OCI-LY7 (cell line): ENCODE measurements around the gene C4orf50. TPM values are rescaled to one million over a fixed set of nuclear protein-coding genes. Genes with fewer than 3 reads are reported as not detected.

ENCODE experiments used
- BruUV-seq: library from RNA; stranded (reverse); fragments of 400-500 nt; replicated peaks from 2 replicates; lab custom pipeline; 2021; lab: Mats Ljungman, UMichigan
- CTCF ChIA-PET: fragments of 300-600 bp; sonication (Branson Sonifier 250); formaldehyde crosslinking; loops from one replicate; lab custom pipeline; 2022; ENCODE audit warnings: antibody characterized with exemption; ENCODE audit not compliant: unreplicated experiment; lab: Charles Lee
- POLR2A ChIA-PET: fragments of 300-600 bp; sonication (Branson Sonifier 250); formaldehyde crosslinking; loops from one replicate; lab custom pipeline; 2022; ENCODE audit warnings: antibody characterized with exemption; lab: Charles Lee
- DNase-seq: peaks from one replicate; pipeline ENCODE4 v3.0.0-alpha.2; 2015; ENCODE audit warnings: low spot score
- H2AFZ ChIP-seq: fragments of 200-600 bp; sonication (generic), shearing (Covaris generic); 2 replicates; pipeline ENCODE4 v1.6.1; 2014; ENCODE audit warnings: mild to moderate bottlenecking, antibody characterized with exemption, low read length, moderate library complexity
- H3K27ac ChIP-seq: fragments of 200-600 bp; sonication (generic); 2 replicates; pipeline ENCODE4 v1.5.1; 2014; ENCODE audit warnings: mixed run types, low read depth, mild to moderate bottlenecking, moderate library complexity, low read length, inconsistent platforms; ENCODE audit not compliant: poor library complexity, severe bottlenecking
- H3K36me3 ChIP-seq: fragments of 200-600 bp; sonication (generic); 2 replicates; pipeline ENCODE4 v1.6.1; 2014; ENCODE audit warnings: mild to moderate bottlenecking, antibody characterized with exemption, low read length, moderate library complexity, mixed read lengths; ENCODE audit not compliant: insufficient read depth
- H3K4me1 ChIP-seq: fragments of 200-600 bp; sonication (generic); 2 replicates; pipeline ENCODE4 v1.5.1; 2014; ENCODE audit warnings: mild to moderate bottlenecking, low read length; ENCODE audit not compliant: insufficient read depth, poor library complexity, severe bottlenecking
- H3K4me2 ChIP-seq: fragments of 200-600 bp; sonication (generic); 2 replicates; pipeline ENCODE4 v1.6.1; 2014; ENCODE audit warnings: mild to moderate bottlenecking, low read length
- H3K4me3 ChIP-seq: fragments of 200-600 bp; sonication (generic); 2 replicates; pipeline ENCODE4 v1.5.1; 2014; ENCODE audit warnings: mild to moderate bottlenecking, low read depth, low read length; ENCODE audit not compliant: poor library complexity, severe bottlenecking
- H3K79me2 ChIP-seq: fragments of 200-600 bp; sonication (generic); 2 replicates; pipeline ENCODE4 v1.6.1; 2016; ENCODE audit warnings: low read depth, mild to moderate bottlenecking, low read length, moderate library complexity, mixed read lengths; ENCODE audit not compliant: insufficient read depth
- H3K9me2 ChIP-seq: fragments of 200-600 bp; sonication (generic); 2 replicates; pipeline ENCODE4 v1.6.1; 2016; ENCODE audit warnings: mild to moderate bottlenecking, low read length, mixed read lengths; ENCODE audit not compliant: insufficient read depth
- H3K9me3 ChIP-seq: fragments of 200-600 bp; sonication (generic); 2 replicates; pipeline ENCODE4 v1.6.1; 2014; ENCODE audit warnings: mild to moderate bottlenecking, mixed run types, low read length, mixed read lengths
- H4K20me1 ChIP-seq: fragments of 200-600 bp; sonication (generic); 2 replicates; pipeline ENCODE4 v1.6.1; 2014; ENCODE audit warnings: mild to moderate bottlenecking, antibody characterized with exemption, low read length, moderate library complexity, mixed read lengths; ENCODE audit not compliant: insufficient read depth
- EZH2phosphoT487 ChIP-seq: fragments of 200-600 bp; sonication (generic); IDR thresholded peaks from 2 replicates; pipeline ENCODE4 v1.6.1; 2018; ENCODE audit warnings: low read depth, borderline replicate concordance, mild to moderate bottlenecking, mixed run types, antibody characterized with exemption, low read length, moderate library complexity, mixed read lengths
- intact Hi-C: fragments of 100-400 bp; cut with micrococcal nuclease; formaldehyde crosslinking; loops from one replicate; pipeline ENCODE4 v1.10.0; 2022; ENCODE audit not compliant: unreplicated experiment
- total RNA-seq, 2 experiments: library from RNA; depleted of rRNA in 1 of 2; stranded (reverse); fragments of >200 nt in 1 of 2; shearing (Covaris generic) in 1 of 2; gene quantifications; 2 replicates each; pipeline ENCODE4 v1.2.3, GENCODE V29; 2014 to 2022
- TF ChIP-seq, protein P1 (sequence below): fragments of 200-600 bp; sonication (generic); conservative IDR thresholded peaks from 2 replicates; pipeline ENCODE4 v1.5.1; 2014; ENCODE audit warnings: mild to moderate bottlenecking, antibody characterized with exemption, low read length, moderate library complexity, mixed read lengths

C4orf50 gene
- total RNA-seq, 2 experiments from 2014 or later: 0.06 TPM; not detected in 1

GRCh38 chr4:6021831-6022606 lies 3.8 kb upstream of the C4orf50 start:
- CTCF ChIA-PET: interaction anchor here (0.6 kb wide), 1 partner anchor 58 kb away, joined by 4 read pairs; no protein-coding TSS in a partner anchor

DNA sequence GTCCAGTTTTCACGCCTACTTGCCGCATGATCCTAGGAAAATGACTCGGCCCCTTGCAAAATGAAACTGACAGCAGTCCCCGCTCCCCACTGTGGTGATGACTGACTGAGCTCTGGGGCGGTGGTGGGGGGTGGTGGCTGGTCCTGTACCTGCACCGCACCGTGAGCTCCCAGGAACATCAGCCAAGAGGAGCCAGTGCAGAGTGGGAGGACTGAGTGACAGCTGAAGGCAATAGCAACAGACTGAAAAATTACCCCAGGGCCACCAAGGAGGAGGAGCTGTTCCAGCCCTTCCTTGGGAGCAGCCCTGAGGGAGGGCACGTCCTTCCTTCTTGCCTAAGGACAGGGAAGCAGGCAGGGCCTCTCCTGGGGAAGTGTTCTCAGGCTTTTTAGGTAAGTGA lies 2.4 kb upstream of the C4orf50 start:
- no peak overlapping the region for H3K4me3 ChIP-seq
- H3K9me2 ChIP-seq: no peaks in the 10 kb centered on the region
- TF ChIP-seq EZH2phosphoT487: no peak
- TF ChIP-seq, protein P1, sequence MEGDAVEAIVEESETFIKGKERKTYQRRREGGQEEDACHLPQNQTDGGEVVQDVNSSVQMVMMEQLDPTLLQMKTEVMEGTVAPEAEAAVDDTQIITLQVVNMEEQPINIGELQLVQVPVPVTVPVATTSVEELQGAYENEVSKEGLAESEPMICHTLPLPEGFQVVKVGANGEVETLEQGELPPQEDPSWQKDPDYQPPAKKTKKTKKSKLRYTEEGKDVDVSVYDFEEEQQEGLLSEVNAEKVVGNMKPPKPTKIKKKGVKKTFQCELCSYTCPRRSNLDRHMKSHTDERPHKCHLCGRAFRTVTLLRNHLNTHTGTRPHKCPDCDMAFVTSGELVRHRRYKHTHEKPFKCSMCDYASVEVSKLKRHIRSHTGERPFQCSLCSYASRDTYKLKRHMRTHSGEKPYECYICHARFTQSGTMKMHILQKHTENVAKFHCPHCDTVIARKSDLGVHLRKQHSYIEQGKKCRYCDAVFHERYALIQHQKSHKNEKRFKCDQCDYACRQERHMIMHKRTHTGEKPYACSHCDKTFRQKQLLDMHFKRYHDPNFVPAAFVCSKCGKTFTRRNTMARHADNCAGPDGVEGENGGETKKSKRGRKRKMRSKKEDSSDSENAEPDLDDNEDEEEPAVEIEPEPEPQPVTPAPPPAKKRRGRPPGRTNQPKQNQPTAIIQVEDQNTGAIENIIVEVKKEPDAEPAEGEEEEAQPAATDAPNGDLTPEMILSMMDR: no peak
- DNase-seq: no peak
- no peak overlapping the region for H3K4me2 ChIP-seq
- no TSS peak for BruUV-seq
- no peak overlapping the region for H2AFZ ChIP-seq
- no peaks in the 10 kb centered on the region for H3K4me1 ChIP-seq
- ChIA-PET POLR2A (no interaction called here), CTCF (interaction anchor here (0.6 kb wide), 1 partner anchor 22 kb away, joined by 3 read pairs; no protein-coding TSS in a partner anchor)
- H3K36me3 ChIP-seq: no peaks in the 10 kb centered on the region
- H3K79me2 ChIP-seq: no peaks in the 10 kb centered on the region
- H3K9me3 ChIP-seq: no peaks in the 10 kb centered on the region
- intact Hi-C loops: no loop called here
- no peaks in the 10 kb centered on the region for H4K20me1 ChIP-seq
- no peak overlapping the region for H3K27ac ChIP-seq

More at GRCh38 chr4:6021831-6022606, 3.8 kb upstream of the C4orf50 start:
- Histone ChIP-seq H3K4me3 (no peak overlapping the region), H3K79me2 (no peaks in the 10 kb centered on the region), H3K27ac (no peak overlapping the region), H3K4me1 (no peaks in the 10 kb centered on the region), H3K4me2 (no peak overlapping the region), H3K9me2 (no peaks in the 10 kb centered on the region), H3K36me3 (no peaks in the 10 kb centered on the region), H2AFZ (no peak overlapping the region), H3K9me3 (no peaks in the 10 kb centered on the region), H4K20me1 (no peaks in the 10 kb centered on the region)
- POLR2A ChIA-PET: no interaction called here
- TF ChIP-seq, protein P1: no peak
- no TSS peak for BruUV-seq
- intact Hi-C loops: no loop called here
- no peak for DNase-seq
